HepG2 (cell line): Measurements from ENCODE around the gene UST. TPM values are rescaled to one million over a fixed set of nuclear protein-coding genes. Genes with fewer than 3 reads are reported as not detected.
A peak's percentile ranks its signal among the peaks of the same experiment; 100 is the strongest.

Source experiments
- ARID3A ChIP-seq: IDR thresholded peaks from 2 replicates; pipeline ENCODE4 v1.6.1; 2012; ENCODE audit warnings: low read depth, low read length, improper control_type of control experiment
- BCL6 ChIP-seq: IDR thresholded peaks from 2 replicates; pipeline ENCODE4 v1.6.1; 2016; ENCODE audit warnings: missing genetic modification reagents, missing compliant biosample characterization
- E2F2 ChIP-seq: sonication (generic); formaldehyde crosslinking; IDR thresholded peaks from 2 replicates; pipeline ENCODE4 v1.4.0; 2020; ENCODE audit warnings: missing genetic modification reagents, borderline replicate concordance
- EED ChIP-seq: sonication (generic); formaldehyde crosslinking; IDR thresholded peaks from 2 replicates; pipeline ENCODE4 v1.5.0; 2020; ENCODE audit warnings: mild to moderate bottlenecking, missing genetic modification reagents
- GATAD2A ChIP-seq: IDR thresholded peaks from 2 replicates; pipeline ENCODE4 v1.6.1; 2016
- NR2C2 ChIP-seq: sonication (generic); formaldehyde crosslinking; IDR thresholded peaks from 2 replicates; pipeline ENCODE4 v1.4.0; 2020; ENCODE audit warnings: missing genetic modification reagents, mild to moderate bottlenecking, moderate library complexity, borderline replicate concordance
- PPARG ChIP-seq: conservative IDR thresholded peaks from 2 replicates; pipeline ENCODE4 v1.6.1; 2016; ENCODE audit warnings: missing biosample characterization, missing genetic modification reagents
- RARA ChIP-seq: IDR thresholded peaks from 2 replicates; pipeline ENCODE4 v1.6.1; 2016; ENCODE audit warnings: missing genetic modification reagents, missing compliant biosample characterization
- SALL1 ChIP-seq: sonication (generic); formaldehyde crosslinking; IDR thresholded peaks from 2 replicates; pipeline ENCODE4 v1.8.0; 2022; ENCODE audit warnings: mild to moderate bottlenecking, missing genetic modification reagents
- SIX4 ChIP-seq: sonication (generic); formaldehyde crosslinking; IDR thresholded peaks from 2 replicates; pipeline ENCODE4 v1.4.0; 2020; ENCODE audit warnings: missing genetic modification reagents
- SP140L ChIP-seq: sonication (generic); formaldehyde crosslinking; IDR thresholded peaks from 2 replicates; pipeline ENCODE4 v1.4.0; 2020; ENCODE audit warnings: missing genetic modification reagents, borderline replicate concordance
- ZKSCAN1 ChIP-seq: fragments of 150-350 bp; IDR thresholded peaks from 2 replicates; pipeline ENCODE4 v1.6.1; 2014; ENCODE audit warnings: low read length
- ZNF124 ChIP-seq: sonication (generic); formaldehyde crosslinking; IDR thresholded peaks from 2 replicates; pipeline ENCODE4 v1.4.0; 2020; ENCODE audit warnings: missing genetic modification reagents
- ZNF605 ChIP-seq: sonication (generic); formaldehyde crosslinking; IDR thresholded peaks from 2 replicates; pipeline ENCODE4 v1.8.0; 2022; ENCODE audit warnings: mild to moderate bottlenecking, missing genetic modification reagents
- ZNF691 ChIP-seq: sonication (generic); formaldehyde crosslinking; IDR thresholded peaks from 2 replicates; pipeline ENCODE4 v1.4.0; 2020; ENCODE audit warnings: missing genetic modification reagents, low read depth, mild to moderate bottlenecking, borderline replicate concordance
- polyA plus RNA-seq, 8 experiments: library from polyadenylated mRNA; depleted of rRNA in 3 of 8; stranded (reverse) in 7 of 8; unstranded in 1 of 8; fragments of >200 nt; fragmentation: Illumina TruSeq in 4 of 8; extraction: Trizol in 4 of 8; gene quantifications; 2 replicates each; pipeline versions ENCODE4 v1.2.1 to v1.2.3, GENCODE V29; 2011 to 2016; ENCODE audit warnings: low read depth in 4 of 8, missing spikeins in 1 of 8, mixed read lengths in 1 of 8; ENCODE audit not compliant: insufficient read depth in 1 of 8
- total RNA-seq, 5 experiments: library from RNA; depleted of rRNA; stranded (reverse); fragments of >200 nt; fragmentation: Illumina TruSeq; extraction: Trizol; gene quantifications; 2 replicates each; pipeline ENCODE4 v1.2.3, GENCODE V29; 2016; ENCODE audit warnings: low read depth in 1 of 5
- TF ChIP-seq, protein P1 (sequence below), 2 experiments: fragments of 450-650 bp in 1 of 2; sonication (generic) in 1 of 2; formaldehyde crosslinking in 1 of 2; IDR thresholded peaks; 2 replicates each; pipeline versions ENCODE4 v1.6.1 to v1.8.0; 2016 to 2022; ENCODE audit warnings: antibody characterized with exemption in 1 of 2, mild to moderate bottlenecking in 1 of 2, missing genetic modification reagents in 1 of 2

Gene UST
- total and polyA plus RNA-seq, 2 of the 13 experiments (the other 11 are each of a cell fraction or from before 2014, with no cell fraction given), result 0.27 TPM; not detected in 1

- TF ChIP-seq EED (no peak), BCL6 (CRISPR knock-in tag) (peak; percentile 66), GATAD2A (CRISPR knock-in tag) (peak; percentile 82), SP140L (CRISPR knock-in tag) (peak; percentile 45; the same call in 1 of the 2 replicates), SALL1 (CRISPR knock-in tag) (peak; percentile 84; the same call in 1 of the 2 replicates), ARID3A (peak; percentile 92), SIX4 (CRISPR knock-in tag) (peak; percentile 85), ZNF124 (CRISPR knock-in tag) (no peak), ZKSCAN1 (no peak), E2F2 (CRISPR knock-in tag) (no peak), ZNF605 (CRISPR knock-in tag) (no peak), ZNF691 (CRISPR knock-in tag) (peak; percentile 85; the same call in 1 of the 2 replicates), NR2C2 (CRISPR knock-in tag) (peak; percentile 78), PPARG (peak; percentile 59; the same call in 1 of the 2 replicates), RARA (CRISPR knock-in tag) (peak; percentile 40)
- TF ChIP-seq, protein P1, sequence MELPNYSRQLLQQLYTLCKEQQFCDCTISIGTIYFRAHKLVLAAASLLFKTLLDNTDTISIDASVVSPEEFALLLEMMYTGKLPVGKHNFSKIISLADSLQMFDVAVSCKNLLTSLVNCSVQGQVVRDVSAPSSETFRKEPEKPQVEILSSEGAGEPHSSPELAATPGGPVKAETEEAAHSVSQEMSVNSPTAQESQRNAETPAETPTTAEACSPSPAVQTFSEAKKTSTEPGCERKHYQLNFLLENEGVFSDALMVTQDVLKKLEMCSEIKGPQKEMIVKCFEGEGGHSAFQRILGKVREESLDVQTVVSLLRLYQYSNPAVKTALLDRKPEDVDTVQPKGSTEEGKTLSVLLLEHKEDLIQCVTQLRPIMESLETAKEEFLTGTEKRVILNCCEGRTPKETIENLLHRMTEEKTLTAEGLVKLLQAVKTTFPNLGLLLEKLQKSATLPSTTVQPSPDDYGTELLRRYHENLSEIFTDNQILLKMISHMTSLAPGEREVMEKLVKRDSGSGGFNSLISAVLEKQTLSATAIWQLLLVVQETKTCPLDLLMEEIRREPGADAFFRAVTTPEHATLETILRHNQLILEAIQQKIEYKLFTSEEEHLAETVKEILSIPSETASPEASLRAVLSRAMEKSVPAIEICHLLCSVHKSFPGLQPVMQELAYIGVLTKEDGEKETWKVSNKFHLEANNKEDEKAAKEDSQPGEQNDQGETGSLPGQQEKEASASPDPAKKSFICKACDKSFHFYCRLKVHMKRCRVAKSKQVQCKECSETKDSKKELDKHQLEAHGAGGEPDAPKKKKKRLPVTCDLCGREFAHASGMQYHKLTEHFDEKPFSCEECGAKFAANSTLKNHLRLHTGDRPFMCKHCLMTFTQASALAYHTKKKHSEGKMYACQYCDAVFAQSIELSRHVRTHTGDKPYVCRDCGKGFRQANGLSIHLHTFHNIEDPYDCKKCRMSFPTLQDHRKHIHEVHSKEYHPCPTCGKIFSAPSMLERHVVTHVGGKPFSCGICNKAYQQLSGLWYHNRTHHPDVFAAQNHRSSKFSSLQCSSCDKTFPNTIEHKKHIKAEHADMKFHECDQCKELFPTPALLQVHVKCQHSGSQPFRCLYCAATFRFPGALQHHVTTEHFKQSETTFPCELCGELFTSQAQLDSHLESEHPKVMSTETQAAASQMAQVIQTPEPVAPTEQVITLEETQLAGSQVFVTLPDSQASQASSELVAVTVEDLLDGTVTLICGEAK (IDR thresholded peaks at IDR 0.05), result no peak
- TF ChIP-seq, protein P1 (CRISPR knock-in tag; IDR thresholded peaks at IDR 0.05), result no peak
These were observed 286.0 kb downstream of the UST start (continued) for GRCh38 chr6:149032599-149033405.
